GM12891 (cell line): ENCODE results near the gene WDPCP.

Experiments
- DNase-seq: peaks from one replicate; pipeline ENCODE4 v3.0.0; 2011; ENCODE audit warnings: low spot score; ENCODE audit not compliant: insufficient read length
- FAIRE-seq: peaks from 2 replicates; lab custom pipeline; 2011; peaks lifted over from hg19 to GRCh38; lab: Jason Lieb, UNC
- PAX5 ChIP-seq: IDR thresholded peaks from 2 replicates; pipeline ENCODE4 v1.6.1; 2011; ENCODE audit warnings: low read length, moderate library complexity, mild to moderate bottlenecking; ENCODE audit not compliant: insufficient read depth, severe bottlenecking
- POLR2A ChIP-seq: IDR thresholded peaks from 2 replicates; pipeline ENCODE4 v1.6.1; 2011; ENCODE audit warnings: low read depth, low read length, control low read depth
- POLR2AphosphoS5 ChIP-seq: IDR thresholded peaks from 2 replicates; pipeline ENCODE4 v1.6.1; 2011; ENCODE audit warnings: low read depth, low read length, control low read depth
- POU2F2 ChIP-seq: IDR thresholded peaks from 2 replicates; pipeline ENCODE4 v1.6.1; 2011; ENCODE audit warnings: low read depth, mild to moderate bottlenecking, control low read depth, low read length, moderate library complexity
- SPI1 ChIP-seq: IDR thresholded peaks from 2 replicates; pipeline ENCODE4 v1.6.1; 2011; ENCODE audit warnings: low read depth, low read length, control low read depth
- TAF1 ChIP-seq: IDR thresholded peaks from 2 replicates; pipeline ENCODE4 v1.6.1; 2011; ENCODE audit warnings: low read depth, low read length, control low read depth

WDPCP gene

GRCh38 chr2:63591566-63592175 is 3.4 kb upstream of the WDPCP start:
- no peak for TF ChIP-seq POLR2AphosphoS5
- TF ChIP-seq POU2F2: no peak
- TF ChIP-seq SPI1: no peak
- TF ChIP-seq TAF1: no peak
- no peak for TF ChIP-seq POLR2A
- no peak for TF ChIP-seq PAX5
- FAIRE-seq (no peak), DNase-seq (no peak)

- no peak for DNase-seq
- TF ChIP-seq SPI1: no peak
- no peak for TF ChIP-seq POU2F2
- TF ChIP-seq POLR2AphosphoS5: no peak
- TF ChIP-seq TAF1: no peak
- no peak for TF ChIP-seq POLR2A
- no peak for TF ChIP-seq PAX5
- FAIRE-seq: no peak
Measured at GRCh38 chr2:63590626-63591408, 2.5 kb upstream of the WDPCP start.

GRCh38 chr2:63589148-63589958 is 1.1 kb upstream of the WDPCP start:
- DNase-seq (no peak), FAIRE-seq (no peak)
- TF ChIP-seq SPI1 (no peak), POLR2A (no peak), POLR2AphosphoS5 (no peak), TAF1 (no peak), PAX5 (no peak), POU2F2 (no peak)

- DNase-seq: no peak
- no peak for FAIRE-seq
- TF ChIP-seq TAF1: no peak
- no peak for TF ChIP-seq PAX5
- no peak for TF ChIP-seq POU2F2
- no peak for TF ChIP-seq POLR2AphosphoS5
- no peak for TF ChIP-seq POLR2A
- TF ChIP-seq SPI1: no peak
Measured at GRCh38 chr2:63587814-63588384, 378 bp downstream of the WDPCP start.

GRCh38 chr2:63582873-63583272 is 5.4 kb downstream of the WDPCP start:
- FAIRE-seq: no peak
- TF ChIP-seq POU2F2 (no peak), POLR2A (no peak), POLR2AphosphoS5 (no peak), TAF1 (no peak), PAX5 (no peak), SPI1 (no peak)
- no peak for DNase-seq

- TF ChIP-seq SPI1: no peak
- no peak for TF ChIP-seq PAX5
- TF ChIP-seq POLR2AphosphoS5: no peak
- no peak for TF ChIP-seq POLR2A
- no peak for TF ChIP-seq TAF1
- TF ChIP-seq POU2F2: no peak
- no peak for FAIRE-seq
- DNase-seq: no peak
Measured at GRCh38 chr2:63581298-63581961, 6.8 kb downstream of the WDPCP start.

GRCh38 chr2:63580651-63581297 is 7.5 kb downstream of the WDPCP start:
- DNase-seq: no peak
- TF ChIP-seq POU2F2 (no peak), SPI1 (no peak), TAF1 (no peak), PAX5 (no peak), POLR2A (no peak), POLR2AphosphoS5 (no peak)
- no peak for FAIRE-seq

- no peak for FAIRE-seq
- TF ChIP-seq POLR2AphosphoS5 (no peak), SPI1 (no peak), TAF1 (no peak), PAX5 (no peak)
- no peak for DNase-seq
Measured at GRCh38 chr2:63578767-63579166, 9.5 kb downstream of the WDPCP start.
